ENCODE data around the gene ACKR4. TPM values are rescaled to one million over a fixed set of nuclear protein-coding genes. Genes with fewer than 3 reads are reported as not detected.

The ACKR4 gene
- total and polyA plus RNA-seq, 2 donors from 2014 or later: 1.0 to 1.1 TPM

DNA sequence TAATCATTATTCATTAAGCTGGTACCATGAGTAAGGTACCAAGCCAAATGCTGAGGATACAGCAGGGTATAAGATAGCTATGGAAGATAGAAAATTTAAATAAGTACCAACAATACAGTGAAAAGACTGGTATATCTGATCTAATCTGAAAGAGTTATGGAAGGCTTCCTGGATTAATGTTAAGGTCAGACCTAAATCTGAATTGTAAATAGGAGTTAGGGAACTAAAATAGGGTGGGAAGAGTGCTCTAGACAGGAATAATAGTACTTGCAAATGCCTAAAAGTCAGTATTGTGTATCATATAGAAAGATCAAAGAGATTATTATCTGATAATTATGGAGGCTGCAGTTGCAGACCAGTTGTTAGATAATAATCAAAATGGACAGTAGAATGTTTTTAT lies 2.6 kb upstream of the ACKR4 start:
- FAIRE-seq: no peak

DNA sequence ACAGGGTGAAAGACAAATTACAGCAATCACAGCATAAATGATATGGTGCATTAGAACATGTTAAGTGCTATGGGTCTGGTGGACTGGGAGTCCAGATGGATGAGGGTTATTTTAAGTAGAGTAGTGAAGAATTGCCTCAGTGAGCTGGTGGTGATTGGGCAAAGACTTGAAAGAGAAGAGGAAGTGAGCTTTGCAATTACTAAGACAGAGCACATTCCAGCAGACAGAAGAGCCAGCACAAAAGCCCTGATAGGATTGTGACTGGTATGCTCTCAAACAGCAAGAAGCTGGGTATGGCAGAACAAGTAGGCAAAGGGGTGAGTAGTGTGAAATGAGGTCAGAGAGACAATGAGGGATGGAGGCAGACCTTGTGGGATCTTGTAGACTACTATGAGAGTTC lies 2.1 kb upstream of the ACKR4 start:
- FAIRE-seq: no peak
- no peaks in the 10 kb centered on the region for H3K27me3 ChIP-seq (ENCODE audit: control insufficient read depth, insufficient read depth, low read length)
- DNase-seq: no peak
- no peaks in the 10 kb centered on the region for H3K9me3 ChIP-seq (ENCODE audit: control insufficient read depth in 2 of 3, insufficient read depth in 1 of 3, low read length in 3 of 3)
- no peak overlapping the region for H3K4me3 ChIP-seq (ENCODE audit: low read length in 3 of 3)
- H3K9ac ChIP-seq (ENCODE audit: low read length in 3 of 3): no peak overlapping the region
- intact Hi-C loops (cut with DNase I): no loop called here
- no peak overlapping the region for H3K27ac ChIP-seq (ENCODE audit: low read depth in 2 of 2, low read length in 2 of 2)
- TF ChIP-seq, protein P1, sequence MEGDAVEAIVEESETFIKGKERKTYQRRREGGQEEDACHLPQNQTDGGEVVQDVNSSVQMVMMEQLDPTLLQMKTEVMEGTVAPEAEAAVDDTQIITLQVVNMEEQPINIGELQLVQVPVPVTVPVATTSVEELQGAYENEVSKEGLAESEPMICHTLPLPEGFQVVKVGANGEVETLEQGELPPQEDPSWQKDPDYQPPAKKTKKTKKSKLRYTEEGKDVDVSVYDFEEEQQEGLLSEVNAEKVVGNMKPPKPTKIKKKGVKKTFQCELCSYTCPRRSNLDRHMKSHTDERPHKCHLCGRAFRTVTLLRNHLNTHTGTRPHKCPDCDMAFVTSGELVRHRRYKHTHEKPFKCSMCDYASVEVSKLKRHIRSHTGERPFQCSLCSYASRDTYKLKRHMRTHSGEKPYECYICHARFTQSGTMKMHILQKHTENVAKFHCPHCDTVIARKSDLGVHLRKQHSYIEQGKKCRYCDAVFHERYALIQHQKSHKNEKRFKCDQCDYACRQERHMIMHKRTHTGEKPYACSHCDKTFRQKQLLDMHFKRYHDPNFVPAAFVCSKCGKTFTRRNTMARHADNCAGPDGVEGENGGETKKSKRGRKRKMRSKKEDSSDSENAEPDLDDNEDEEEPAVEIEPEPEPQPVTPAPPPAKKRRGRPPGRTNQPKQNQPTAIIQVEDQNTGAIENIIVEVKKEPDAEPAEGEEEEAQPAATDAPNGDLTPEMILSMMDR (IDR thresholded peaks at IDR 0.05; ENCODE audit: borderline replicate concordance, extremely low read depth, insufficient read depth): no peak
- H3K36me3 ChIP-seq (ENCODE audit: control insufficient read depth in 2 of 3, insufficient read depth in 3 of 3, low read length in 3 of 3): peaks cover 0 to 12% (median 10%) of the 10 kb centered on the region in 3 donors
- H3K4me1 ChIP-seq (ENCODE audit: control insufficient read depth in 2 of 3, insufficient read depth in 2 of 3, low read depth in 1 of 3, low read length in 3 of 3): peaks cover 0 to 5% (median 0%) of the 10 kb centered on the region in 3 donors

More for the DNA sequence above, 2.6 kb upstream of the ACKR4 start:
- TF ChIP-seq, protein P1 (IDR thresholded peaks at IDR 0.05; ENCODE audit: borderline replicate concordance, extremely low read depth, insufficient read depth): no peak
- no peak overlapping the region for H3K4me3 ChIP-seq (ENCODE audit: low read length in 3 of 3)
- intact Hi-C loops (cut with DNase I): no loop called here
- DNase-seq: no peak
- H3K9ac ChIP-seq (ENCODE audit: low read length in 3 of 3): no peak overlapping the region
- no peaks in the 10 kb centered on the region for H3K27me3 ChIP-seq (ENCODE audit: control insufficient read depth, insufficient read depth, low read length)
- no peaks in the 10 kb centered on the region for H3K9me3 ChIP-seq (ENCODE audit: control insufficient read depth in 2 of 3, insufficient read depth in 1 of 3, low read length in 3 of 3)
- H3K4me1 ChIP-seq (ENCODE audit: control insufficient read depth in 2 of 3, insufficient read depth in 2 of 3, low read depth in 1 of 3, low read length in 3 of 3): peaks cover 0 to 5% (median 0%) of the 10 kb centered on the region in 3 donors
- no peak overlapping the region for H3K27ac ChIP-seq (ENCODE audit: low read depth in 2 of 2, low read length in 2 of 2)
- H3K36me3 ChIP-seq (ENCODE audit: control insufficient read depth in 2 of 3, insufficient read depth in 3 of 3, low read length in 3 of 3): peaks cover 0 to 12% (median 10%) of the 10 kb centered on the region in 3 donors

DNA sequence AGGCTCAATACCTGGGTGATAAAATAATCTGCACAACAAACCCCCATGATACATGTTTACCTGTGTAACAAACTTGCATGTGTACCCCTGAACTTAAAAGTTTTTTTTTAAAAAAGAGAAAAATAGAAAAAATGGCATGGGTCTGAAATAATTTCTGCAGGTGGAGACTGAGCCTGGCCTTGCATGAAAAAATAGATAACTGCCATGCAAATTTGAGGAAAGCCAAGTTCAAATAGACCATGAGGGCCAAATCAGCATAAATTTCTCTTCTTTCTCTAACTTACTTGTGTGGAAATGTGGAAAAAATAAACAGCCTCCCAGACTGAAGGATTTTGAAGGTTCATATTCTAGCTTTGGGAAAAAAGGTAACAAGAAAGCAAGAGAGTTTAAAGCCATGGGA lies 744 bp upstream of the ACKR4 start:
- Histone ChIP-seq H3K9me3 (ENCODE audit: control insufficient read depth in 2 of 3, insufficient read depth in 1 of 3, low read length in 3 of 3) (no peaks in the 10 kb centered on the region), H3K36me3 (ENCODE audit: control insufficient read depth in 2 of 3, insufficient read depth in 3 of 3, low read length in 3 of 3) (peaks cover 0 to 12% (median 10%) of the 10 kb centered on the region in 3 donors), H3K27ac (ENCODE audit: low read depth in 2 of 2, low read length in 2 of 2) (no peak overlapping the region), H3K4me3 (ENCODE audit: low read length in 3 of 3) (no peak overlapping the region), H3K9ac (ENCODE audit: low read length in 3 of 3) (no peak overlapping the region), H3K4me1 (ENCODE audit: control insufficient read depth in 2 of 3, insufficient read depth in 2 of 3, low read depth in 1 of 3, low read length in 3 of 3) (peaks cover 0 to 5% (median 0%) of the 10 kb centered on the region in 3 donors), H3K27me3 (ENCODE audit: control insufficient read depth, insufficient read depth, low read length) (no peaks in the 10 kb centered on the region)
- no peak for FAIRE-seq
- TF ChIP-seq, protein P1 (IDR thresholded peaks at IDR 0.05; ENCODE audit: borderline replicate concordance, extremely low read depth, insufficient read depth): no peak
- intact Hi-C loops (cut with DNase I): no loop called here
- no peak for DNase-seq

DNA sequence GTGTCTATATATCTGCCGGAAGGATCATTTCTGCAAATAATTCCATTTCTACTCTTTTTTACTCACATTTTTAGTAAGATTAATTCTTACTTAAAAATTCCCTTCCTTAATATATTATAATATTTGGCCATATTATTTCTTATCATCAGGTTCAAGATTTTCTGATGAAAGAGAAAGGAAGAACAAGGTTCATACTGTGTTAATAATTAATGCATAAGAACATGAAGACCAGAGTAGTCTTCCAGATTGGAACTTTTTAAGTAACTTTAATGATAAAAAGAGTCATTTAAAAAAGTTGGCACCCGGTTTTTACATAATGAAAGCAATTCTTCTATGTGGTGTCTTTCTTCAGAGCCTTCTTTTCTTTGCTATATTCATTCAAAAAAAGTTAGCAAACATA lies 590 bp downstream of the ACKR4 start:
- TF ChIP-seq, protein P1 (IDR thresholded peaks at IDR 0.05; ENCODE audit: borderline replicate concordance, extremely low read depth, insufficient read depth): no peak
- peak; percentile 85 for FAIRE-seq
- no peak overlapping the region for H3K27ac ChIP-seq (ENCODE audit: low read depth in 2 of 2, low read length in 2 of 2)

More for the DNA sequence above, 590 bp downstream of the ACKR4 start:
- Histone ChIP-seq H3K9me3 (ENCODE audit: control insufficient read depth in 2 of 3, insufficient read depth in 1 of 3, low read length in 3 of 3) (no peaks in the 10 kb centered on the region), H3K9ac (ENCODE audit: low read length in 3 of 3) (no peak overlapping the region), H3K27me3 (ENCODE audit: control insufficient read depth, insufficient read depth, low read length) (no peaks in the 10 kb centered on the region), H3K4me3 (ENCODE audit: low read length in 3 of 3) (no peak overlapping the region), H3K4me1 (ENCODE audit: control insufficient read depth in 2 of 3, insufficient read depth in 2 of 3, low read depth in 1 of 3, low read length in 3 of 3) (peaks cover 0 to 5% (median 0%) of the 10 kb centered on the region in 3 donors), H3K36me3 (ENCODE audit: control insufficient read depth in 2 of 3, insufficient read depth in 3 of 3, low read length in 3 of 3) (peaks cover 0 to 13% (median 10%) of the 10 kb centered on the region in 3 donors)
- DNase-seq: no peak
- intact Hi-C loops (cut with DNase I): no loop called here
